GM12873 (cell line): ENCODE data around the gene TAF1B.

ENCODE experiments used
- TF ChIP-seq, protein P1 (sequence below): IDR thresholded peaks from 2 replicates; pipeline ENCODE4 v1.5.1; 2012; ENCODE audit warnings: low read depth, mild to moderate bottlenecking, moderate library complexity, low read length, control low read depth; ENCODE audit not compliant: insufficient read depth; ENCODE audit errors: missing control alignments

The TAF1B gene

DNA sequence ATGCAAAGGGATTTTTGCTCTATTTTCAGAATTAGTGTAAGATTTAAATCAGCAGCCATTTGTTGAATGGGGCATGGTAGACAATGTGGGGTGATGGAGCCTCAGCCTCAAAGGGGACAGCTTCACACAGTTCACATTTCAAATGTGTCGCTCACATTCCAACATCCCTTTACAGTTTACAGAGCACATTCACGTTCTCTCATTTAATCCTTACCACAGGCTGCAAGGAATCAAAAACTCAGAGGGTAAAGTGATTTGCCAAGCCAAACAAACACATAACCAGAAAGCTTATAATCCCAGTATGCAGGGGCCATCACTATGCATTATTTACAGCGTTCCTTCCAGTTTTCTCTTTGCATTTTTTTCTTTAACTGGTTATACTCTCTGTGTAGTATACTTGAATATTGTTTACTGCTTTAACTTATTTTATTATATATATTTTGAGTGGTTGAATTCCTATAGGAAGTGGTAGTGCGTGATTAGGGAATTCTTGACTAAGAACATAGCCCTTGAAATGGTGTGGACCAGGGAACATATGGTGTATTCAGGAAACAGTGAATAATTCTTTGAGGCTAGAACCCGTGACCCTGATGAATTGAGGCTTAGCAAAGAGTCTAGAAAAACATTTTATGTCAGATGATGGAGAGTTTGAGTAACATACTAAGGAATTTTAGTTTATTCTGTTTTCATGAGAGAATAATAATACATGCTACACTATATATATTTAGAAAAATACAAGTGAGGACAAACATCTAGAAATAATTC, 18.1 kb upstream of the TAF1B start:
- TF ChIP-seq, protein P1, sequence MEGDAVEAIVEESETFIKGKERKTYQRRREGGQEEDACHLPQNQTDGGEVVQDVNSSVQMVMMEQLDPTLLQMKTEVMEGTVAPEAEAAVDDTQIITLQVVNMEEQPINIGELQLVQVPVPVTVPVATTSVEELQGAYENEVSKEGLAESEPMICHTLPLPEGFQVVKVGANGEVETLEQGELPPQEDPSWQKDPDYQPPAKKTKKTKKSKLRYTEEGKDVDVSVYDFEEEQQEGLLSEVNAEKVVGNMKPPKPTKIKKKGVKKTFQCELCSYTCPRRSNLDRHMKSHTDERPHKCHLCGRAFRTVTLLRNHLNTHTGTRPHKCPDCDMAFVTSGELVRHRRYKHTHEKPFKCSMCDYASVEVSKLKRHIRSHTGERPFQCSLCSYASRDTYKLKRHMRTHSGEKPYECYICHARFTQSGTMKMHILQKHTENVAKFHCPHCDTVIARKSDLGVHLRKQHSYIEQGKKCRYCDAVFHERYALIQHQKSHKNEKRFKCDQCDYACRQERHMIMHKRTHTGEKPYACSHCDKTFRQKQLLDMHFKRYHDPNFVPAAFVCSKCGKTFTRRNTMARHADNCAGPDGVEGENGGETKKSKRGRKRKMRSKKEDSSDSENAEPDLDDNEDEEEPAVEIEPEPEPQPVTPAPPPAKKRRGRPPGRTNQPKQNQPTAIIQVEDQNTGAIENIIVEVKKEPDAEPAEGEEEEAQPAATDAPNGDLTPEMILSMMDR = no peak

GRCh38 chr2:9826208-9826607, 17.1 kb upstream of the TAF1B start:
- TF ChIP-seq, protein P1 = no peak

DNA sequence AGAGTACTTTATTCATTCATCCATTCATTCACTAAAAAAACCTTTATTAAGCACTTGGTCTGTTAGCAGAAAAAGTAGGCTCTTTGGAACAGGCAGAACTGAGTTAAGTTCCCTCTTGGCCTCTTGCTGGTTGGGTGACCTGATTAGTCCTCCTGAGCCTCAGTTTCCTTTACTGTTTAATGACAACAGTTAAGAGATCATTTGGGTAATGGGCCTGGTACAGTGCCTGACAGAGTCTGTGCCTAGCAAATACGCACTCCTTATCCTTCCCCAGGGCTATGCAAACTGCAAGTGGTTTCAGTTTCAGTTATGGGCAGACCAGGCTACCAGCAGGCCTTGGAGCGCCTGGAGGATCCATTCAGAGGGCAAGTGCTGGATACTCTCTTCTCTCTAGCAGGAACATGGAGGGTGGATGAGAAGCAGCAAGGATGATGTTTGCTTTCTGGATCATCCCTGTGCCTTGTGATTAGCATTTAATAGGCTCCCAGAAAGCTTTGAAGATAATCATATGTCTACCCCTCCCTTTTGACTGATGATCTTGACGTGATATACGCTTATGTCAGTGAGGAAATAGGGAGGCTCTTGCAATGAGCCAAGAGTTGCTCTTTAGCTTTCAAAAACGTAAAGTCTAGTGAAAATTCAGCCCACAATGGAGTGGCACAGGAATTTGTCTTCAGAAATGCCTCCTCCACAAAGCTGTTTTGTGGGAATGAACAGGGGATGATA, 12.4 kb upstream of the TAF1B start:
- TF ChIP-seq, protein P1 = no peak

DNA sequence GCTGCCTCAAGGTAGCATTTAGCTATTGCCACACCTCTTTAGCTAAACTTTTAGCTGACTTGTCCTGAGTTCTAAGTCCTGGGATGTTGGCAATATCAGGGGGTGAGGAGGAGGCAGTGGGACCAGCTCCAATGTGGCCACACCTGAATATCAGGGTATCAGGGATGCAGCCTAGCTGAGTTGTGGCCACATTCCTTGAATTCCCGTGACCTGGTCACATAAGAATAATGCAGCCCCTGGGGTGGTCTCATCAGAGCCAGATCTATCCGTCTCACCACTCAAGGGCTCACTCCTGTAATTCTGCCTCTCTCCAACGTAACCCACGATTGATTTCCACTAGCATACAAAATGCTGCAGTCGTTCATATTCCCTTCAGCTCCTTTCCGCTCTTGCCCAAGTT, 11.6 kb upstream of the TAF1B start:
- TF ChIP-seq, protein P1 = no peak

DNA sequence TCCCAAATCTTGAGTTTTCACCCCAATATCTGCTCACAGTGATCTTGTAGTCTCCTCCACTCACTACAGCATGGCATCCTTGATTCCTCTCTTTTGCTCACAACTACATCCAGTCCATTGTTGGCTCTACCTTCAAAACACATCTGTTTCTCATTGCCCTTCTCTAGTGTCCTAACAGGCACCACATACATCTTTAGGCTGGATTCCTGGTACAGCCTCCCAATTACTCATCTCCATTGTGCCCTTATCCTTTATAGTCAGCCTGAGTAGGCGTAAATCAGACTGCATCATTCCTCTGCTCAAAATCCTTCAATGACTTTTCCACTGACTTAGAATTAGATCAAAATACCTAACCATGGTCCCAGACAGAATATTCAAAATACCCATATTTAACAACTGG, 10.7 kb upstream of the TAF1B start:
- TF ChIP-seq, protein P1 = no peak

- TF ChIP-seq, protein P1 = no peak
Observed at GRCh38 chr2:9836074-9836473, 7.2 kb upstream of the TAF1B start.

DNA sequence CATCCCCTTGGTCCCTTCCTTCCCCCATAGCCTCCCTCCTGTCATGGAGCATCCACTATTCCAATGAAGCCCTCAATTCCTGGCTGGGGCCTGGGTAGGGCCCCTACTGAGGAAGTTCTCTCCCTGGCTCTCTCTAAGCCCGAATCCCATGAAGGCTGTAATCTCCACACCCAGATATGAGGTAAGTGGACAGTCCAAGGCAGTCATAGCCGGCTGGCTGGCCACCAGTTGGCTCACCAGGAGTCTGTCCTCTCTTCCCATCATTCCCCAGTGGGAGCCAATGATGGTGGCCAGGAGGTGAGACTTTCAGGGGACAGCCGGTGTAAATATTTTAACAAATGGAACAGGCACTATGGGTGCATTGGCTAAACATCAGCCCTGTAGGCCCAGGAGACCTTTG, 6.8 kb upstream of the TAF1B start:
- TF ChIP-seq, protein P1 = no peak
